Measurements from ENCODE around the gene SLC3A2.

Gene SLC3A2

GRCh38 chr11:62922653-62923431, 42.1 kb downstream of the SLC3A2 start:
- peak; percentile 33 for TF ChIP-seq CTCF (IDR thresholded peaks at IDR 0.05; ENCODE audit: low read length, missing control alignments)
- no peak overlapping the region for H3K4me3 ChIP-seq (replicated peaks; ENCODE audit: low read depth, low read length)
- DNase-seq (ENCODE audit: low read depth): peak; percentile 14

GRCh38 chr11:62923601-62924411, 43.1 kb downstream of the SLC3A2 start:
- DNase-seq (ENCODE audit: low read depth): no peak
- peak overlapping the region; percentile 12 for H3K4me3 ChIP-seq (replicated peaks; ENCODE audit: low read depth, low read length)
- no peak for TF ChIP-seq CTCF (IDR thresholded peaks at IDR 0.05; ENCODE audit: low read length, missing control alignments)

DNA sequence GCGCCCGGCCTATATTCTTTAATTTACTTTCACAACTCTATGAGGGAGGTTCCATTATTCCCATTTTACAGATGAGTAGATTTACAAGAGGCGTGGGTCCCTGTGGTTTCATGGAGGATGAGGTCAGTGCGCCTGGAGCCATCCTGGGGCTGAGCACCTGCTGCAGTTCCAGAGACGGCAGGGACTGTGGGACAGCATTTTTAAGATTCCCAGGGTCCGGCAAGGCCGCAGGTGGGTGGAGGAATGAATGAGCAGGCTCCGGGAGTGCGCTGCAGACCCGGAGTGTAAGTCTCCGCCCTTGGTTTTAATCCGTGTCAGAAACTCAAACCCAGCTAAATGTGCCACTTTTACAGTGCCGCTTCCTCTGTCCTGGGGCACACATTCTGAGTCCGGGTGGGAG, 44.6 kb downstream of the SLC3A2 start:
- no peak overlapping the region for H3K4me3 ChIP-seq (replicated peaks; ENCODE audit: low read depth, low read length)
- TF ChIP-seq CTCF (IDR thresholded peaks at IDR 0.05; ENCODE audit: low read length, missing control alignments): no peak
- no peak for DNase-seq (ENCODE audit: low read depth)

DNA sequence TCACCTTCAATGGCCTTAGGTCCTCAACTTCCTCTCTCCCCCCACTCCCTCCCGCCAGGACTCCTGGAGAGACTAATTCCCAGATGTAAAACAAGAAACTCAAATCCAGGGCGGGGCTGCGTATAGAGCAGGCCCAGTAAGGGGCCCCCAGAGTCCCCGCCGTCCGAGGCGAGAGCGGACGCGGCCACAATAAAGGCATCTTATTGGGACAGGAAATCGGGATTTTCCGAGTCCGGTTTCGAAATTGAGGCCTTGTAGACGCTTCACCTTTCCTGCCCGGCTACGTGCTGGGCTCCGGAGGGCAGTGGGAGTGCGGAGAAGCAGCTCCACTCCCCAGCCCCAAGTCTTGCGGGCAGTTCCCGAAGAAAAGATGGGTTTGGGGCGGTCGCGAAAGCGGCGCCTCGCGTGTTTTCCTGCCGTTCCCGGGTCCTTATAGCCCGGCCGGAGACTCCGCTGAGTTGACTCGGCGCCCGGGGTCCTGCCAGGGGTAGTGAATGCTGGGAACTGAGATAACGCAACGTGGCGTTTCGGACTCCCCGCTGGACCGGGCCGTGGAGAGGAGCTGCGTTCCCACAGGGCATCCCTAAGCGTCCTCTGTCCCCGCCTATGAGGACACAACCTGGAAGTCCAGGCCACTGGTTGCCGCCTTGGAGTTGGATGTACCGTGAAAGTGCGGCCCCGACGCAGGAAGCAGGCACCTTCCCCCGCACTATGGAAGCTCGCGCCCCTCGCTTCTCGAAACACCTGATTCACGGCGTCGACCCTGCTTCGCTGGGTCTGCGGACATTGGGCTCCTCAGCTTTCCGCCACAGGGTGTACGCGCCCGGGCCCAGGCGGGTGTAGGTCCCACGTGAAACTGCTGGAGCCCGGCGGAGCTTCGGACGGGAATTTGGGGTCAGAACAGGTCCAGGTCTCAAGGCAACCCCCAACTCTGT, 45.3 kb downstream of the SLC3A2 start:
- TF ChIP-seq CTCF (IDR thresholded peaks at IDR 0.05; ENCODE audit: low read length, missing control alignments): no peak
- no peak for DNase-seq (ENCODE audit: low read depth)
- H3K4me3 ChIP-seq (replicated peaks; ENCODE audit: low read depth, low read length): peak overlapping the region; percentile 30

- no peak for DNase-seq (ENCODE audit: low read depth)
- TF ChIP-seq CTCF (IDR thresholded peaks at IDR 0.05; ENCODE audit: low read length, missing control alignments): no peak
- no peak overlapping the region for H3K4me3 ChIP-seq (replicated peaks; ENCODE audit: low read depth, low read length)
Observed at GRCh38 chr11:62926680-62927455, 46.2 kb downstream of the SLC3A2 start.

DNA sequence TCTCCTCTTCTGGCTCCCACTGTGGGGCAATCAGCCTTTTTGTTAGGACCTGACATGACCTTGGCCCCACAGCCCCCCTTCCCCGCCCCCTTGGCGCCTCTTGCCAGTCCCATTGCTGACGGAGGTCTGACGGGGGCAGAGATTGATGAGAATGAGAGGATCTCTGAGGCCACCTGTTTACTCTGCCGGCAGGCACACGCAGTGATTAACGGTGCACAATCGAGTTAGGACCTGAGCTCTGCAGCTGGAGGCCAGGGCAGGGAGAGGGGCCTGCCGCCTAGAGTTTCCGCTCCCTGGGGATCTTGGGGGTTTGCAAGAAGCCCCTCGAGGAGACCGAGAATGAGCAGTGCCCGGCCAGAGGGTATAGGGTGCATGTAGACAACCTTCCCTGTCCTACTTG, 47.3 kb downstream of the SLC3A2 start:
- H3K4me3 ChIP-seq (replicated peaks; ENCODE audit: low read depth, low read length): no peak overlapping the region
- DNase-seq (ENCODE audit: low read depth): no peak
- TF ChIP-seq CTCF (IDR thresholded peaks at IDR 0.05; ENCODE audit: low read length, missing control alignments): no peak

All from fibroblast of pulmonary artery (primary cell).